Measurements from ENCODE around the gene MUC4. TPM values are rescaled to one million over a fixed set of nuclear protein-coding genes. Genes with fewer than 3 reads are reported as not detected.
"Not testable (repeated sequence)": the region's sequence is repeated elsewhere in the genome, so short reads cannot be mapped to it uniquely, and the experiment has no call there.

The MUC4 gene
- total RNA-seq, 1 donor from 2014 or later = not detected

DNA sequence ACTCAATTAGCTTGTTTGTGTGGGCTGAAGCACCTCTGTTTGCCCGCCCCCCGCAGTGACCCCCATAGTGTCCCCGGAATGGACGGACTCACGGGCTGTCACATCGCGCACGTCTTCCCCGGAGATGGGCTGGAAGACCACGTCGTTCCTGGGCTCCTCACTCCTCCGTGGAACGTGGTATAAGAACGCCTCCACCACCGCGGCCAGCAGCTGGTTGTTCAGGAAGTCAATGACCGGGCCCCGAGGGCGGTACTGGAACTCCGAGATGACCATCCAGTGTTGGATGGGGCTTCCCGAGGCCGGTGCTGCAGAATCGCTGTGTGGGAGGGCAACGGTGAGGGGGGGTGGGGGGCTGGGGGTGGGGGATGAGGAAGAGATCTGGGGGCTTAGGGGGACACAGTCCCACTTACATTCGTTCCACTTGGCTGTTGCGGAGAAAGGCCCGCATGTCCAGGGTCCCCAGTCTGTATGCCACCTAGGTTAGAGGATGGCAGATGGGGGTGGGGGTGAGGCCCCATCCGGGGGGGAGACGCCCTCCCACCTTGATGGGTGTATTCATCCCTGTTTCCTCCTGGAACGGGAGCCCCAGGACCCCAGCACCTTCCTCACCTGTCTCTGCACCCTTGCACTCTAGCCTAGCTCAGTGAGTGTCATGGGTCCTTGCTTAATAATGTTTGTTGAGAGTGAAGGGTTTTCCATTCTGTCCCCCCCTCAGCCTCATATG, 60.8 kb downstream of the MUC4 start:
- no peak for DNase-seq (ENCODE audit: low spot score)

DNA sequence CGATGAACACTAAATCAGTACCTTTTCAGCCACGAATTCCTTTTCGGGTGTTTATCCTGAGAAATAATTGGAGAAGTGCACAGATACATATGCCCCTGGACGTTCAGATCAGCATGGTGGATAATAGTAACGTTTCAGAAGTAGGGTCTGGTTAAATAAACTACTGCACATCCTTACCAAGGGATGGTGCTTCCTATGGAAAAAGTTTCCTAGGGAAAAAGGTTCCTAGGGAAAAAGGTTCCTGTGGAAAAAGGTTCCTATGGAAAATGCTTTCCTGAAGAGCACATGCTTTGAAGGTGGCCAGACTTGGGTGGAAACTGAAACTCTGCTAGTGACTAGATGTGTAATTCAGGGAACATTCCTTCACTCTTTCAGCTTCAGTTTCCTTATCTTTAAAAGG, 62.6 kb downstream of the MUC4 start:
- DNase-seq (ENCODE audit: low spot score) = not testable (repeated sequence)

DNA sequence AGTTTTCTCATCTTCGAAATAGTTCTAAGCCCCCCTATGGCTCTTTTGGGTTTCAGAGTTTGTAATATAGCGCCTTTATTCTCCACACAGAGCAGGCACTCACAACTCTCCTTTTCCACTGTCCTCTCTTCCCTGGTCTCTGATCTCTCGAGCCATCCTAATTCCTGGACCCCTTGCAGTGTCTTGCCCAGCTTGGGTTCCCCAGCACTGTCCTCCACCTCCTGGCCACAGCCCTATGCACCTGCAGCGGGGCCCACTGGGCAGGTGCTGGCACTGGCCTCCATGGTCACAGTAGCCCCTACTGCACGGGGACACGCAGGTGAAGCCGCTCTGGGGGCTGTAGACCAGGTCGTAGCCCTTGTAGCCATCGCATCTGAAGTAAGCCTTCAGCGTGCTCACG, 63.1 kb downstream of the MUC4 start:
- no peak for DNase-seq (ENCODE audit: low spot score)

DNA sequence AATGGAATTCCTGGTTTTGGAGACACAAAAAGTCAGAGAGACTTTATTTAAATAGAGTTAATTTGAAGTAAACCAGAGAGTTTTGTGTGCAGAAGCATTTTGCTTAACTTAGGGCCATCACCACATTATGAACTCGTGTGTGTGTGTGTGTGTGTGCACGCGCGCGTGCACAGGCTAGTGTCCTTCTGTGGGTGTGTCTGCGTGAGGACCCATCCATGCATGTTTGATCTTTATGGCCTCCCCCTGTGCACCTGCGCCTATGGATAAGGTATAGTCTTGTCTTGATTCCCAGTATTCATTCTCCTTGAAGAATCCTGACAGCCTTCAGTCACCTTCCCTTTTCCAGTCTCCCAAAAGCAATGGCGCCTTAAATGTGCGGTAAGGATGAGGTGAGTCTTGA, 65.0 kb downstream of the MUC4 start:
- DNase-seq (ENCODE audit: low spot score) = no peak

- no peak for DNase-seq (ENCODE audit: low spot score)
These were observed 65.4 kb downstream of the MUC4 start for GRCh38 chr3:195746346-195746745.

DNA sequence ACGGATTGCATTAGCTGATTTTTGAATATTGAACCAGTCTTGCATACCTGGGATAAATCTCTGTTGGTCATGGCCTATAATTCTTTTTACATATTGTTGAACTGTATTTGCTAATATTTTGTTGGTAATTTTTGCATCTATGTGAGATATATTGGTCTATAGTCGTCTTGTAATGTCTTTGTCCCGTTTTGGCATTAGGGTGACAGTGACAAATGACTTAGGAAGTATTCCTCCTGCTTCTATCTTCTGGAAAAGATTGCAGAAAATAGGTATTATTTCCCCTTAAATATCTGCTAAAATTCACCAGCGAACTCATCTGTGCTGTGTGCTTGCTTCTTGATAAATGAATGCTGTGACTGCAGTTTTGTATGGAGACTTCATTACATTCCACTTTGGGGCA, 67.3 kb downstream of the MUC4 start:
- no peak for DNase-seq (ENCODE audit: low spot score)

DNA sequence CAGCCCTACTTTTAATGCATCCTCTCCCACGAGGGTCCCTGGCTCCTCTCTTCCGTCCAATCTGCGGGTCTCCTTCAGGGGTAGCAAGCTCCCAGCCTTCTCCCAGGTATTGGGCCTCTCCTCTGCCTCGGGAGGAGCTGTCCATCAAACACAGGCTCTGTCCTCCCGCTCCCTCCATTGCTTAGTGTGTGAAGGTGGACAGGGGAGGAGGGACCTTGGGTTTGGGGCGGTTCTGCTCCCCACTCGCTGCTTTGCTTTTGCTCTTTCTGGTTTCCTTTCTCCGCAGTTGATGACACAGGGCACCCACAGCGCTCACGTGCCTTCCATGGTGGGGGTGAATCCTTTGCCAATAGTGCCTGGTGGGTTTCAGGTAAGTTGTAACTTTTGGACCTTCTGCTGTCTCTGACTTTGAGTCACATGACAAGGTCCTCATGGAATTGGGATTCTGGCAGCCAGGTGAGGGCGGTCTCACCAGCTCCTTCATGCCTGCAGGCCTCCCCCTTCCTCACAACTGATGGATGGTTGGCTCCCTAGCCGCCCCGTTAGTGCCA, 72.1 kb downstream of the MUC4 start:
- no peak for DNase-seq (ENCODE audit: low spot score)

DNA sequence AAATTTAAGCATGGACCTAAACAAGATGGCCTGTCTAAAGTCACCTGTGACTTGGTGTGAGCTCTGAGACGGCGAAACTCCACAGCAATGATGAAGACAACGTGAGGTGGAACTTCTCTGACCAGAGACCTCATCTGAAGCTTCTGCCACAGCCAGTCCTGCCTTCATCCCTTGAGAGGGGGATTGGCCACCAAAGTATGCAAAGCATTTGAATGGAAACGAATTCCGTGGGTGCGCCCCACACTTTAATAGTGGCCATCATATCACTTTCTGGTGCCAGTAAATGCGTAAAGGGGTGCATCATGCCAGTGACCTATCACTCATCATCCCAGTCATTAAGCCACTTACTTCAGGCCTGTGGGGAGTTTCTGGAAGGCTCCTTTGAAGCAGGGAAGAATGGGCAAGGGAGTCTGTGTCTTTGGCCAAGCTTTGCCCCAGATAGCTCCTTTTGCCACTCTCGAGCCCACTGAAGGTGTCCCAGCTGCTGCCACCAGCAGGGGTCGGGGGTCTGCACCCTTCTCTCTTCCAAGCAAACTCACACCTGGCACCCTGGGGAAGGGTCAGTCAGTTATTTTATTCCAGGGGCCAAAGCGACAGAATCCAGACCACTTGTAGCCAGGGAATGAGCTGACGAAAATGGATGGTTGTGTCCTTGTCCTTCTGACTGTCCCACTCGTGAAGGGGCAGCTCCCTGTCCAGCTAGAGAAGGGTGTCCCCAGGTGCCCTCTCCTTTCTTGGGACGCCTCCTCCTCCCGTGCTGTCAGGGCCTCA, 73.3 kb downstream of the MUC4 start:
- DNase-seq (ENCODE audit: low spot score) = no peak

GRCh38 chr3:195737782-195738181, 73.9 kb downstream of the MUC4 start:
- not testable (repeated sequence) for DNase-seq (ENCODE audit: low spot score)

DNA sequence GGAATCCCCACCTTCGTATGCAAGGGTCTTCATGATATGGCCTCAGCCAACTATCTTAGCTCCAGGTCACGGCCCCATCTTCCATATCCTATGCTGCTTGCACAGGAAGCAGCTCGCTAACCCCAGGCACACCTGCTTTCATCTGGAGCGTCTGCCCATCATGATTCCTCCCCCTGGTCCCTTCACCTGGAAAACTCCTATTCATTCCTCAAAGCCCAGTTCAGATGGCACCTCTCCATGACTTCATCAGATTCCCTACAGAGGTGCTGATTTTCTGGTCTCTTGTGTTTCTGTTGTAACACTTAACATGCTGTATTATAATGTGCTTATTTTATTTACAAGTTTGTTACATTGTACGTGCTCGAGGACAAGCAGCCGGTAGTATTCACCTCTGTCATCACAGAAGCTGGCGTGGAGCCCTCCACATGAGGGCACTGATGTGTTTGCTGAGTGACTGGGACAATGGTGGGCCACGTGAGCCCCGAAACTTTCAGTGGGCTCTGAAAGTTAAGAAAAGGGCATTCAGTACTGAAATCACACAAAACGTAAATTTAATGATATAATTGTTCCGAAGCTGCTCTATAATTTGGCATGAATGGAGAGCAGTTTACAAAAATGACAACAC, 74.8 kb downstream of the MUC4 start:
- DNase-seq (ENCODE audit: low spot score) = no peak

GRCh38 chr3:195735036-195735695, 76.6 kb downstream of the MUC4 start:
- no peak for DNase-seq (ENCODE audit: low spot score)

GRCh38 chr3:195732940-195733339, 78.8 kb downstream of the MUC4 start:
- DNase-seq (ENCODE audit: low spot score) = no peak

GRCh38 chr3:195731356-195731905, 80.3 kb downstream of the MUC4 start:
- DNase-seq (ENCODE audit: low spot score) = no peak

- DNase-seq (ENCODE audit: low spot score) = no peak
These were observed 82.1 kb downstream of the MUC4 start for GRCh38 chr3:195729476-195730251.

GRCh38 chr3:195728789-195729188, 82.9 kb downstream of the MUC4 start:
- DNase-seq (ENCODE audit: low spot score) = not testable (repeated sequence)

- no peak for DNase-seq (ENCODE audit: low spot score)
These were observed 84.0 kb downstream of the MUC4 start for GRCh38 chr3:195727606-195728195.

DNA sequence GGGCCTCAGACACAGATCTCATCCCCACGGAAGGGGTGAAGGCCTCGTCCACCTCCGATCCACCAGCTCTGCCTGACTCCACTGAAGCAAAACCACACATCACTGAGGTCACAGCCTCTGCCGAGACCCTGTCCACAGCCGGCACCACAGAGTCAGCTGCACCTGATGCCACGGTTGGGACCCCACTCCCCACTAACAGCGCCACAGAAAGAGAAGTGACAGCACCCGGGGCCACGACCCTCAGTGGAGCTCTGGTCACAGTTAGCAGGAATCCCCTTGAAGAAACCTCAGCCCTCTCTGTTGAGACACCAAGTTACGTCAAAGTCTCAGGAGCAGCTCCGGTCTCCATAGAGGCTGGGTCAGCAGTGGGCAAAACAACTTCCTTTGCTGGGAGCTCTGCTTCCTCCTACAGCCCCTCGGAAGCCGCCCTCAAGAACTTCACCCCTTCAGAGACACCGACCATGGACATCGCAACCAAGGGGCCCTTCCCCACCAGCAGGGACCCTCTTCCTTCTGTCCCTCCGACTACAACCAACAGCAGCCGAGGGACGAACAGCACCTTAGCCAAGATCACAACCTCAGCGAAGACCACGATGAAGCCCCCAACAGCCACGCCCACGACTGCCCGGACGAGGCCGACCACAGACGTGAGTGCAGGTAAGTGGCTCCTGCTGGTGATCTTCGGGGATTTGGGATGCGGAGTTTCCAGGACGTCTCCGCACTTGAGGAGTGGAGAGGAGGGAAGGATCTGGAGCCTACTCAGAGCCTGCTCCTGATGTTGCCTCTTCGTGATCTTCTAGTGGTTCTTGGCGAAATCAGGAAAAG, 85.6 kb downstream of the MUC4 start:
- DNase-seq (ENCODE audit: low spot score) = not testable (repeated sequence)

DNA sequence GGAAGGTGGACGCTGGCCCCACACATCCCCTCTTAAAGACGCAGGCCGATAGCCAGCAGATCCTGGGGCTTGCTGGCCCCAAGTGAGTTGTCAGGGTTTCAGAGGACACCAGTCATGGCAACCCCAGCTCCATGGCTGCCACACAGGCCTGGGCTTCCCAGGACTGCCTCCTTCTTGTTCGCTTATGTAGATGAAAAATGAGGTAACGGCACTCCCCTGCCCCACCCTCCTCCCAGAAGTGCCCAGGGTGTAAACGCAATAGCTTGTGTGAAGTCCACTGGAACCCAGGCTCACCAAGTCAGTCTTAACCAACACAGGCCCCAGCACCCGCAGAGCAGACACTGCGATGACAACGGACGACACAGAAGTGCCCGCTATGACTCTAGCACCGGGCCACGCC, 87.4 kb downstream of the MUC4 start:
- DNase-seq (ENCODE audit: low spot score) = not testable (repeated sequence)

DNA sequence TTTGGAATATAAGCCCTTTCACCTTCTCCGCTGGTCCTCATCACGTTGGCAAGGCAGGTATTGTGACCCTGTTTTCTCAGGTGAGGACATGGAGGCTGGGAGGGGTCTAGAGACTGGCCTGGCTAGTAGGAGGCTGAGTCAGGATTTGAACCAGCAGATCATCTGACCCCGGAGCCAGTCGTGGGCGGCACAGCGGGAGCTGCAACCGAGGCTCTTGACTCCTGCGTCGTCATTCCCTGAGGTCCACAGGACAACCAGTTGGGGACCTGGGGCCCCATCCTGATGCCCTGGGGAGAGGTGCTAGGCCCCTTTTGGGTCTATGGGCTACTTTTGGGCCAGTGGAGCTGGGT, 88.8 kb downstream of the MUC4 start:
- DNase-seq (ENCODE audit: low spot score) = not testable (repeated sequence)
